ENCODE data around the gene NLRC5. TPM values are rescaled to one million over a fixed set of nuclear protein-coding genes. Genes with fewer than 3 reads are reported as not detected.

NLRC5 gene
- total RNA-seq, 1 donor from 2014 or later = 9.8 TPM

- DNase-seq = no peak
- ATAC-seq = no peak
- intact Hi-C loops (cut with micrococcal nuclease) = no loop called here
Observed at GRCh38 chr16:57013229-57013628, 23.9 kb downstream of the NLRC5 start.

- intact Hi-C loops (cut with micrococcal nuclease) = no loop called here
- no peak for DNase-seq
- ATAC-seq = no peak
Observed at GRCh38 chr16:57013902-57014301, 24.5 kb downstream of the NLRC5 start.

GRCh38 chr16:57016301-57016700, 26.9 kb downstream of the NLRC5 start:
- no peak for DNase-seq
- intact Hi-C loops (cut with micrococcal nuclease) = no loop called here
- ATAC-seq = no peak

- intact Hi-C loops (cut with micrococcal nuclease) = no loop called here
- ATAC-seq = no peak
Observed at GRCh38 chr16:57016831-57017230, 27.5 kb downstream of the NLRC5 start.

GRCh38 chr16:57017251-57017650, 27.9 kb downstream of the NLRC5 start:
- no peak for ATAC-seq
- intact Hi-C loops (cut with micrococcal nuclease) = no loop called here
- no peak for DNase-seq

More at GRCh38 chr16:57016831-57017230, 27.5 kb downstream of the NLRC5 start:
- DNase-seq = no peak

- DNase-seq = no peak
- intact Hi-C loops (cut with micrococcal nuclease) = no loop called here
- no peak for ATAC-seq
Observed at GRCh38 chr16:57019746-57020145, 30.4 kb downstream of the NLRC5 start.

GRCh38 chr16:57020651-57021050, 31.3 kb downstream of the NLRC5 start:
- intact Hi-C loops (cut with micrococcal nuclease) = no loop called here
- ATAC-seq = no peak
- DNase-seq = no peak

- no peak for ATAC-seq
- DNase-seq = no peak
- intact Hi-C loops (cut with micrococcal nuclease) = no loop called here
Observed at GRCh38 chr16:57021757-57022156, 32.4 kb downstream of the NLRC5 start.

- no peak for DNase-seq
- ATAC-seq = no peak
- intact Hi-C loops (cut with micrococcal nuclease) = no loop called here
Observed at GRCh38 chr16:57022445-57022844, 33.1 kb downstream of the NLRC5 start.

- ATAC-seq = no peak
- DNase-seq = no peak
- intact Hi-C loops (cut with micrococcal nuclease) = no loop called here
Observed at GRCh38 chr16:57023541-57024249, 34.3 kb downstream of the NLRC5 start.

- intact Hi-C loops (cut with micrococcal nuclease) = no loop called here
- DNase-seq (no peak), ATAC-seq (peak; percentile 16)
Observed at GRCh38 chr16:57024894-57025680, 35.7 kb downstream of the NLRC5 start.

- ATAC-seq (peak; percentile 56), DNase-seq (peak; percentile 46)
- intact Hi-C loops (cut with micrococcal nuclease) = no loop called here
Observed at GRCh38 chr16:57025941-57026777, 36.8 kb downstream of the NLRC5 start.

GRCh38 chr16:57026778-57027062, 37.4 kb downstream of the NLRC5 start:
- DNase-seq = no peak
- ATAC-seq = no peak
- intact Hi-C loops (cut with micrococcal nuclease) = no loop called here

GRCh38 chr16:57027067-57027466, 37.7 kb downstream of the NLRC5 start:
- intact Hi-C loops (cut with micrococcal nuclease) = no loop called here
- DNase-seq (no peak), ATAC-seq (no peak)

GRCh38 chr16:57028086-57028485, 38.7 kb downstream of the NLRC5 start:
- intact Hi-C loops (cut with micrococcal nuclease) = no loop called here
- no peak for DNase-seq
- ATAC-seq = no peak

- DNase-seq = no peak
- ATAC-seq = no peak
- intact Hi-C loops (cut with micrococcal nuclease) = no loop called here
Observed at GRCh38 chr16:57029161-57030160, 40.1 kb downstream of the NLRC5 start.

GRCh38 chr16:57030346-57030902, 41.1 kb downstream of the NLRC5 start:
- ATAC-seq (no peak), DNase-seq (no peak)
- intact Hi-C loops (cut with micrococcal nuclease) = no loop called here

- ATAC-seq = no peak
- DNase-seq = no peak
- intact Hi-C loops (cut with micrococcal nuclease) = no loop called here
Observed at GRCh38 chr16:57031156-57031555, 41.8 kb downstream of the NLRC5 start.

- no peak for ATAC-seq
- intact Hi-C loops (cut with micrococcal nuclease) = no loop called here
- no peak for DNase-seq
Observed at GRCh38 chr16:57032346-57032745, 43.0 kb downstream of the NLRC5 start.
